PFSK-1 (cell line): ENCODE results near the gene IRF2.

Source experiments
- FOXP2 ChIP-seq: optimal IDR thresholded peaks from 2 replicates; pipeline ENCODE3; 2011; ENCODE audit warnings: borderline replicate concordance, control low read depth, inconsistent platforms; ENCODE audit not compliant: insufficient read depth; ENCODE audit errors: extremely low read length, extremely low read depth
- POLR2AphosphoS5 ChIP-seq: IDR thresholded peaks from 2 replicates; pipeline ENCODE4 v1.6.1; 2012; ENCODE audit warnings: low read depth, mild to moderate bottlenecking, control low read depth, low read length, moderate library complexity
- SIN3A ChIP-seq: IDR thresholded peaks from 2 replicates; pipeline ENCODE4 v1.6.1; 2012; ENCODE audit warnings: mild to moderate bottlenecking, low read length, moderate library complexity, borderline replicate concordance; ENCODE audit not compliant: insufficient read depth
- TAF1 ChIP-seq: IDR thresholded peaks from 2 replicates; pipeline ENCODE4 v1.6.1; 2012; ENCODE audit warnings: low read length, control low read depth, borderline replicate concordance; ENCODE audit not compliant: insufficient read depth
- TF ChIP-seq, protein P1 (sequence below), 2 experiments: IDR thresholded peaks; 2 replicates each; pipeline versions ENCODE4 v1.6.1 to v1.8.0; 2011 to 2012; ENCODE audit warnings: low read depth in 2 of 2, low read length in 2 of 2, control low read depth in 1 of 2, inconsistent platforms in 1 of 2, mild to moderate bottlenecking in 1 of 2, moderate library complexity in 1 of 2; ENCODE audit not compliant: insufficient read depth in 1 of 2

The IRF2 gene

GRCh38 chr4:184403384-184403781 is 71.0 kb downstream of the IRF2 start:
- TF ChIP-seq, protein P1, sequence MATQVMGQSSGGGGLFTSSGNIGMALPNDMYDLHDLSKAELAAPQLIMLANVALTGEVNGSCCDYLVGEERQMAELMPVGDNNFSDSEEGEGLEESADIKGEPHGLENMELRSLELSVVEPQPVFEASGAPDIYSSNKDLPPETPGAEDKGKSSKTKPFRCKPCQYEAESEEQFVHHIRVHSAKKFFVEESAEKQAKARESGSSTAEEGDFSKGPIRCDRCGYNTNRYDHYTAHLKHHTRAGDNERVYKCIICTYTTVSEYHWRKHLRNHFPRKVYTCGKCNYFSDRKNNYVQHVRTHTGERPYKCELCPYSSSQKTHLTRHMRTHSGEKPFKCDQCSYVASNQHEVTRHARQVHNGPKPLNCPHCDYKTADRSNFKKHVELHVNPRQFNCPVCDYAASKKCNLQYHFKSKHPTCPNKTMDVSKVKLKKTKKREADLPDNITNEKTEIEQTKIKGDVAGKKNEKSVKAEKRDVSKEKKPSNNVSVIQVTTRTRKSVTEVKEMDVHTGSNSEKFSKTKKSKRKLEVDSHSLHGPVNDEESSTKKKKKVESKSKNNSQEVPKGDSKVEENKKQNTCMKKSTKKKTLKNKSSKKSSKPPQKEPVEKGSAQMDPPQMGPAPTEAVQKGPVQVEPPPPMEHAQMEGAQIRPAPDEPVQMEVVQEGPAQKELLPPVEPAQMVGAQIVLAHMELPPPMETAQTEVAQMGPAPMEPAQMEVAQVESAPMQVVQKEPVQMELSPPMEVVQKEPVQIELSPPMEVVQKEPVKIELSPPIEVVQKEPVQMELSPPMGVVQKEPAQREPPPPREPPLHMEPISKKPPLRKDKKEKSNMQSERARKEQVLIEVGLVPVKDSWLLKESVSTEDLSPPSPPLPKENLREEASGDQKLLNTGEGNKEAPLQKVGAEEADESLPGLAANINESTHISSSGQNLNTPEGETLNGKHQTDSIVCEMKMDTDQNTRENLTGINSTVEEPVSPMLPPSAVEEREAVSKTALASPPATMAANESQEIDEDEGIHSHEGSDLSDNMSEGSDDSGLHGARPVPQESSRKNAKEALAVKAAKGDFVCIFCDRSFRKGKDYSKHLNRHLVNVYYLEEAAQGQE (IDR thresholded peaks at IDR 0.05; ENCODE audit: insufficient read depth in 1 of 2, low read depth in 2 of 2, low read length in 2 of 2) = no peak
- TF ChIP-seq TAF1 (no peak), SIN3A (no peak), POLR2AphosphoS5 (no peak), FOXP2 (no peak)

GRCh38 chr4:184402740-184403383 is 71.5 kb downstream of the IRF2 start:
- TF ChIP-seq SIN3A (no peak), POLR2AphosphoS5 (no peak), FOXP2 (no peak), TAF1 (no peak)
- TF ChIP-seq, protein P1 (IDR thresholded peaks at IDR 0.05; ENCODE audit: insufficient read depth in 1 of 2, low read depth in 2 of 2, low read length in 2 of 2) = no peak

DNA sequence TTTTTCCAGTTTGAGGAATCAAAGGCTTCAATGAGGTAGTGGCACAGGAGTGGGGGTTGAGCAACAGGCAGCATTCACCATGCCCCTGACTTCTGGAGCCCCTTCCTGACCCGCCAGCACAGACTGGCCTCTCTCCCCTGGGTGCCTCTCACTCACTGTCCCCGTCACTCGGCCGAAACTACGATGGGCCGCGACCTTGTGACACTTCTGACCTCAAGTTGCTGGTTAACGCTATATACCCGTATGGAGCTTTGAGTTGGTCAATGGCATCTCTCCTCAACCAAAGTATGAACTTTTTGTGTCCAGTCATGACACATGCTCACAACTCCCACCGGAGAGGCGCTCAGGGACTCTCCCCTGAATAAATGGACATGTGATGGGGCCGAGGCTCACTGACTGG is 72.1 kb downstream of the IRF2 start:
- TF ChIP-seq TAF1 = no peak
- TF ChIP-seq FOXP2 = no peak
- no peak for TF ChIP-seq POLR2AphosphoS5
- TF ChIP-seq SIN3A = no peak
- TF ChIP-seq, protein P1 (IDR thresholded peaks at IDR 0.05; ENCODE audit: insufficient read depth in 1 of 2, low read depth in 2 of 2, low read length in 2 of 2) = no peak

- TF ChIP-seq FOXP2 (no peak), SIN3A (peak; percentile 29; the same call in 1 of the 2 replicates), POLR2AphosphoS5 (no peak), TAF1 (no peak)
- TF ChIP-seq, protein P1 (IDR thresholded peaks at IDR 0.05; ENCODE audit: insufficient read depth in 1 of 2, low read depth in 2 of 2, low read length in 2 of 2) = no peak
Observed at GRCh38 chr4:184401397-184402171, 72.8 kb downstream of the IRF2 start.
